Esophagus muscularis mucosa (tissue), 4 donors: ENCODE measurements around the gene COBL. TPM values are rescaled to one million over a fixed set of nuclear protein-coding genes. Genes with fewer than 3 reads are reported as not detected.

Experiments used
- DNase-seq: peaks from one replicate; pipeline ENCODE4 v3.0.0-alpha.2; 2017; ENCODE audit errors: extremely low spot score
- H3K27ac ChIP-seq, 4 donors: fragments of 200-600 bp; sonication (generic); replicated peaks in 1 of 4; 1 replicate in 3 of 4; 2 replicates in 1 of 4; pipeline ENCODE4 v1.5.1; 2016 to 2019; ENCODE audit warnings: mild to moderate bottlenecking in 1 of 4
- H3K27me3 ChIP-seq, 4 donors: fragments of 200-600 bp; sonication (generic); one replicate each; pipeline versions ENCODE4 v1.5.1 to v1.6.0; 2016 to 2019
- H3K36me3 ChIP-seq, 4 donors: fragments of 200-600 bp; sonication (generic); one replicate each; pipeline ENCODE4 v1.5.1; 2016 to 2019
- H3K4me1 ChIP-seq, 4 donors: fragments of 200-600 bp; sonication (generic); one replicate each; pipeline ENCODE4 v1.5.1; 2016 to 2019
- H3K4me3 ChIP-seq, 4 donors: fragments of 200-600 bp; sonication (generic); 1 replicate in 2 of 4; 2 replicates in 2 of 4; pipeline ENCODE4 v1.5.1; 2016 to 2019; ENCODE audit warnings: mild to moderate bottlenecking in 4 of 4, moderate library complexity in 1 of 4
- H3K9me3 ChIP-seq, 4 donors: fragments of 200-600 bp; sonication (generic); 1 replicate in 3 of 4; 2 replicates in 1 of 4; pipeline ENCODE4 v1.5.1; 2016 to 2019
- EP300 ChIP-seq: sonication (generic); formaldehyde crosslinking; IDR thresholded peaks from one replicate; pipeline ENCODE4 v1.6.1; 2017; ENCODE audit warnings: antibody characterized with exemption
- POLR2A ChIP-seq: fragments of 450-650 bp; IDR thresholded peaks from one replicate; pipeline ENCODE4 v1.6.1; 2017; ENCODE audit warnings: antibody characterized with exemption, moderate library complexity, mild to moderate bottlenecking, low read depth
- POLR2AphosphoS5 ChIP-seq, 2 donors: sonication (generic); formaldehyde crosslinking; IDR thresholded peaks; one replicate each; pipeline ENCODE4 v1.6.1; 2017; ENCODE audit warnings: antibody characterized with exemption in 2 of 2
- WGBS: methylation state at CpG from one replicate; pipeline ENCODE4 v1.1.5; 2018; 5-methylcytosine and 5-hydroxymethylcytosine counted together
- intact Hi-C: fragments of 100-400 bp; cut with DNase I; formaldehyde crosslinking; loops from one replicate; pipeline ENCODE4 v1.15.1; 2023
- total RNA-seq, 4 donors: library from RNA; depleted of rRNA; stranded (reverse); fragments of >200 nt; gene quantifications; one replicate each; pipeline versions ENCODE4 v1.1.0 to v1.2.1, GENCODE V29; 2016
- TF ChIP-seq, protein P1 (sequence below), 3 experiments: fragments of 200-600 bp in 2 of 3; fragments of 450-650 bp in 1 of 3; sonication (generic) in 2 of 3; IDR thresholded peaks; one replicate each; pipeline ENCODE4 v1.5.1; 2017 to 2019; ENCODE audit warnings: antibody characterized with exemption in 3 of 3, mild to moderate bottlenecking in 2 of 3, moderate library complexity in 1 of 3

COBL gene
- 10 to 100 TPM; 29.8 to 51.4 (median 45.9) TPM for total RNA-seq

DNA sequence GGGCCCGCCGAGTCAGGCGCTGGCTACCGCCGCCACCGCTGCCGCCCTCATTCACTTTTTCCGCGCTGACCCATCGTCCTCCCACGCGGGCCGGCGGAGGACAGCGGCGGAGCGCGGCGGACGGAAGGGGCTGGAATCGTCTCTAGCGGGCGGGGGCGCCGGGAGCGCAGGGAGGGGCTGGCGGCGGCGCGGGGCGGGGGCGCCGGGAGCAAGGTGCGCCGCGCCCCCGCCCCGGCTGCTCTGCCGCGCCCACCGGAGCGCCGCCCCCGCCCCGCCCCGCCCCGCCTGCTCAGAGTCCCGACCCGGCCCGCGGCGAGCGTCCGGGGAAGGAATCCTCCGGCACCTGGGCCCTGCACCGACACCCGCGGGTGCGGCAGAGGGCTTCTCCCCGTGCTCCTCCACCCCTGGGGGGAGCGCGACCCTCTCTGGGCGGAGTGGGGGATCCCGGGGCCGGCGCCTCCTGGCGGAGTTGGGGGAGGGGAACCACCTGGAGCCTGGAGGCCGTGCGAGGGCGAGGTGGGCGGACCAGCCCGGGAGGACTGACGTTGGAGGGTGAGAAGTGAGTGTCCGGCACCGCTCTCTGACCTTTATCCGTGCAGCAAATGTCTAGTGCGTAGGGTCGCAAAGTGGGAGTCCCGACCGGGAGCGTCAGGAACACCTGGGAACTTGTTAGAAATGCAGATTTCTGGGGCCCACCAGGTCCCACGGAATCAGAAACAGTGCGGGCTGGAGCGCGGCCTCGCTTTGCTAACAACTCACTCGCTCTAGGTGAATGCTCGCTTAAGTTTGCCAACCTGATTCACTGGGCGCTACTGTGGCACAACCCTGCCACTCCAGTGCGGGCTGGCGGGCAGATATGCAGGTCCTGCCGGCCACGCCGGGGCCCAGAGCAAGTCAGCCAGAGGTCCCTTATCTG is at the start of gene COBL:
Gene COBL (minus strand): TSS at position 144 of the 916 bp plus-strand sequence. CDS start 176 bp downstream, outside the sequence.
- H3K4me1 ChIP-seq, result peaks cover 0 to 50% (median 50%) of the 10 kb centered on the region in 4 donors
- H3K27me3 ChIP-seq, result peaks cover 0 to 16% (median 0%) of the 10 kb centered on the region in 4 donors
- H3K27ac ChIP-seq, result peak within 1 kb of the TSS; percentile 83 to 89 (median 85)
- H3K4me3 ChIP-seq, result peak within 1 kb of the TSS; percentile 69 to 90 (median 80)
- no peak for DNase-seq
- no peaks in the 10 kb centered on the region for H3K9me3 ChIP-seq
- H3K36me3 ChIP-seq, result no peaks in the 10 kb centered on the region
- intact Hi-C loops, result loop anchor here (10.0 kb wide), 1 partner anchor 652 kb away; no protein-coding TSS in a partner anchor
- TF ChIP-seq POLR2AphosphoS5 (IDR thresholded peaks at IDR 0.05) (no peak), POLR2A (no peak), EP300 (no peak)
- TF ChIP-seq, protein P1, sequence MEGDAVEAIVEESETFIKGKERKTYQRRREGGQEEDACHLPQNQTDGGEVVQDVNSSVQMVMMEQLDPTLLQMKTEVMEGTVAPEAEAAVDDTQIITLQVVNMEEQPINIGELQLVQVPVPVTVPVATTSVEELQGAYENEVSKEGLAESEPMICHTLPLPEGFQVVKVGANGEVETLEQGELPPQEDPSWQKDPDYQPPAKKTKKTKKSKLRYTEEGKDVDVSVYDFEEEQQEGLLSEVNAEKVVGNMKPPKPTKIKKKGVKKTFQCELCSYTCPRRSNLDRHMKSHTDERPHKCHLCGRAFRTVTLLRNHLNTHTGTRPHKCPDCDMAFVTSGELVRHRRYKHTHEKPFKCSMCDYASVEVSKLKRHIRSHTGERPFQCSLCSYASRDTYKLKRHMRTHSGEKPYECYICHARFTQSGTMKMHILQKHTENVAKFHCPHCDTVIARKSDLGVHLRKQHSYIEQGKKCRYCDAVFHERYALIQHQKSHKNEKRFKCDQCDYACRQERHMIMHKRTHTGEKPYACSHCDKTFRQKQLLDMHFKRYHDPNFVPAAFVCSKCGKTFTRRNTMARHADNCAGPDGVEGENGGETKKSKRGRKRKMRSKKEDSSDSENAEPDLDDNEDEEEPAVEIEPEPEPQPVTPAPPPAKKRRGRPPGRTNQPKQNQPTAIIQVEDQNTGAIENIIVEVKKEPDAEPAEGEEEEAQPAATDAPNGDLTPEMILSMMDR (IDR thresholded peaks at IDR 0.05), result no peak
- 36% methylated on average over 19 of the region's 94 CpGs for WGBS

- no peaks in the 10 kb centered on the region for H3K9me3 ChIP-seq
- TF ChIP-seq, protein P1 (IDR thresholded peaks at IDR 0.05), result no peak
- TF ChIP-seq EP300 (no peak), POLR2A (no peak), POLR2AphosphoS5 (IDR thresholded peaks at IDR 0.05) (no peak)
- WGBS, result 95% methylated on average over 7 of the region's 7 CpGs
- peaks cover 0 to 4% (median 0%) of the 10 kb centered on the region in 4 donors for H3K4me1 ChIP-seq
- no peak overlapping the region for H3K4me3 ChIP-seq
- no peaks in the 10 kb centered on the region for H3K27me3 ChIP-seq
- no peak overlapping the region for H3K27ac ChIP-seq
- no peaks in the 10 kb centered on the region for H3K36me3 ChIP-seq
- DNase-seq, result no peak
- intact Hi-C loops, result loop anchor here (2.0 to 5.0 kb wide), 2 partner anchors 203 to 1224 kb away; no protein-coding TSS in a partner anchor
Measured at GRCh38 chr7:51366172-51366728, 49.6 kb upstream of the COBL start.

- no peaks in the 10 kb centered on the region for H3K36me3 ChIP-seq
- no peak overlapping the region for H3K27ac ChIP-seq
- intact Hi-C loops, result no loop called here
- no peaks in the 10 kb centered on the region for H3K4me1 ChIP-seq
- no peak for DNase-seq
- no peak overlapping the region for H3K4me3 ChIP-seq
- H3K9me3 ChIP-seq, result no peaks in the 10 kb centered on the region
- H3K27me3 ChIP-seq, result no peaks in the 10 kb centered on the region
- WGBS, result 77% methylated on average over 6 of the region's 6 CpGs
- TF ChIP-seq, protein P1 (IDR thresholded peaks at IDR 0.05), result no peak
- no peak for TF ChIP-seq EP300
- no peak for TF ChIP-seq POLR2AphosphoS5 (IDR thresholded peaks at IDR 0.05)
Measured at GRCh38 chr7:51357821-51358220, 41.2 kb upstream of the COBL start.

DNA sequence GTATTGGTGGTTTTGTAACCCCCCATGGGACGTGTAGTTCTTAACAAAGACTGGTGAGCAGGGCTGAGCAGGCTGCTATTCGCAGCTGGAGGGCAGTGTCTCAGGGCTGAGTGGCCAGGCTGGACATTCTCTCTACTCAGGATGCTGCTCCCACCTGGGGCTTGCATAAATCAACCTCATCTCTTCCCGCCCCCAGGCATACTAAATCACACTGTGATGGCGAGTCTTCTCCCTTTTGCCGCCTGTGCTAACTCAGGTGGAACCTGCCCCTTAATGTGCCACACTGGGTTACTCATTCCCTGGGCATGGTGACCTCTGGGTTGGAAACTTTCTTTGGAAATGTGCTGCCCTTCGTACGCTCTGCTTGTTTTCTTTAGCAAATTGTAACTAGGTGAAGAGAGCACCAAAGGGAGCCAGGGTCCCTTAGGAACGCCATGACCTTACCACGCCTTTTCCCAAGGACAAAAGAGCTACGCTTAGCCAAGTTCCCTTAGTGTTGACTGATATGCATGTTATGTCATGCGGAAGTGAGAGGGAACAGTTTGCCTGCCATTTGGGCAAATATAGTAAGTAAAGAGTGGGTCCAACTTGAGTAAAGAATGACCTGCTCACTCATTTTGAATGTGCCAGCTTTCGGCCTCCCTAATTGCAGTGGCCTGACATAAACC is 40.4 kb upstream of the COBL start:
- intact Hi-C loops, result no loop called here
- Histone ChIP-seq H3K4me1 (no peaks in the 10 kb centered on the region), H3K27ac (no peak overlapping the region), H3K27me3 (no peaks in the 10 kb centered on the region), H3K4me3 (no peak overlapping the region), H3K9me3 (no peaks in the 10 kb centered on the region), H3K36me3 (no peaks in the 10 kb centered on the region)
- 85% methylated on average over 12 of the region's 12 CpGs for WGBS
- TF ChIP-seq, protein P1 (IDR thresholded peaks at IDR 0.05), result no peak
- TF ChIP-seq POLR2A (no peak), POLR2AphosphoS5 (IDR thresholded peaks at IDR 0.05) (no peak), EP300 (no peak)
- DNase-seq, result no peak
